Kidney (tissue), 14 donors: ENCODE data around the gene SENP8. TPM values are rescaled to one million over a fixed set of nuclear protein-coding genes. Genes with fewer than 3 reads are reported as not detected.

Experiments
- DNase-seq, 5 donors: peaks; one replicate each; pipeline ENCODE4 v3.0.0-alpha.2; 2013 to 2020
- FAIRE-seq: peaks from 2 replicates; lab custom pipeline; 2012; peaks lifted over from hg19 to GRCh38; lab: Jason Lieb, UNC
- H3K27ac ChIP-seq, 2 donors: one replicate each; pipeline ENCODE4 v1.7.0; 2013; ENCODE audit warnings: low read depth in 2 of 2, low read length in 2 of 2, inconsistent platforms in 1 of 2
- H3K27me3 ChIP-seq: one replicate; pipeline ENCODE4 v1.7.1; 2013; ENCODE audit warnings: low read length, inconsistent platforms; ENCODE audit not compliant: control insufficient read depth, insufficient read depth
- H3K36me3 ChIP-seq, 3 donors: one replicate each; pipeline versions ENCODE4 v1.7.0 to v1.7.1; 2013; ENCODE audit warnings: low read length in 3 of 3, control low read depth in 1 of 3, inconsistent platforms in 1 of 3; ENCODE audit not compliant: insufficient read depth in 3 of 3, control insufficient read depth in 2 of 3
- H3K4me1 ChIP-seq, 3 donors: one replicate each; pipeline versions ENCODE4 v1.7.0 to v1.7.1; 2013; ENCODE audit warnings: low read length in 3 of 3, inconsistent platforms in 1 of 3, low read depth in 1 of 3; ENCODE audit not compliant: control insufficient read depth in 2 of 3, insufficient read depth in 2 of 3
- H3K4me3 ChIP-seq, 3 donors: one replicate each; pipeline versions ENCODE4 v1.7.0 to v1.8.1; 2013; ENCODE audit warnings: low read length in 3 of 3, control low read depth in 1 of 3, inconsistent platforms in 1 of 3
- H3K9ac ChIP-seq, 3 donors: one replicate each; pipeline versions ENCODE4 v1.7.0 to v1.7.1; 2013; ENCODE audit warnings: low read length in 3 of 3, control low read depth in 1 of 3, inconsistent platforms in 1 of 3
- H3K9me3 ChIP-seq, 3 donors: one replicate each; pipeline versions ENCODE4 v1.7.0 to v1.7.1; 2013; ENCODE audit warnings: low read length in 3 of 3, control low read depth in 1 of 3, inconsistent platforms in 1 of 3; ENCODE audit not compliant: control insufficient read depth in 2 of 3, insufficient read depth in 1 of 3
- intact Hi-C: fragments of 100-400 bp; cut with DNase I; formaldehyde crosslinking; loops from one replicate; pipeline ENCODE4 v1.11.1; 2022
- polyA plus RNA-seq: library from polyadenylated mRNA; stranded (reverse); fragments of 350-450 nt; fragmentation: Illumina TruSeq; extraction: RNeasy Lipid Tissue Mini Kit (QIAGEN cat#74804); gene quantifications from one replicate; pipeline ENCODE4 v1.2.3, GENCODE V29; 2014; ENCODE audit warnings: low read depth, low replicate concordance; ENCODE audit not compliant: insufficient read depth
- total RNA-seq: library from RNA; stranded (reverse); fragmentation: NEBNext Ultra II Directional; extraction: Animal tissue kit (Norgen Biotek cat#: 25700); gene quantifications from one replicate; pipeline ENCODE4 v1.2.1, GENCODE V29; 2021
- TF ChIP-seq, protein P1 (sequence below): IDR thresholded peaks from 3 replicates; pipeline ENCODE4 v1.5.1; 2012; ENCODE audit warnings: mild to moderate bottlenecking, moderate library complexity, borderline replicate concordance; ENCODE audit not compliant: insufficient read depth; ENCODE audit errors: extremely low read depth
- donor health status: control.
- donor health status: control.
- donor health status: control.
- donor health status: control.
- donor health status: control.
- donor health status: DM: yes; HTN: yes; CAD: no.
- donor health status: Normal renal cell carcinoma (clear cell type).

Gene SENP8
- total and polyA plus RNA-seq, 2 donors from 2014 or later, result 4.8 to 5.6 TPM

DNA sequence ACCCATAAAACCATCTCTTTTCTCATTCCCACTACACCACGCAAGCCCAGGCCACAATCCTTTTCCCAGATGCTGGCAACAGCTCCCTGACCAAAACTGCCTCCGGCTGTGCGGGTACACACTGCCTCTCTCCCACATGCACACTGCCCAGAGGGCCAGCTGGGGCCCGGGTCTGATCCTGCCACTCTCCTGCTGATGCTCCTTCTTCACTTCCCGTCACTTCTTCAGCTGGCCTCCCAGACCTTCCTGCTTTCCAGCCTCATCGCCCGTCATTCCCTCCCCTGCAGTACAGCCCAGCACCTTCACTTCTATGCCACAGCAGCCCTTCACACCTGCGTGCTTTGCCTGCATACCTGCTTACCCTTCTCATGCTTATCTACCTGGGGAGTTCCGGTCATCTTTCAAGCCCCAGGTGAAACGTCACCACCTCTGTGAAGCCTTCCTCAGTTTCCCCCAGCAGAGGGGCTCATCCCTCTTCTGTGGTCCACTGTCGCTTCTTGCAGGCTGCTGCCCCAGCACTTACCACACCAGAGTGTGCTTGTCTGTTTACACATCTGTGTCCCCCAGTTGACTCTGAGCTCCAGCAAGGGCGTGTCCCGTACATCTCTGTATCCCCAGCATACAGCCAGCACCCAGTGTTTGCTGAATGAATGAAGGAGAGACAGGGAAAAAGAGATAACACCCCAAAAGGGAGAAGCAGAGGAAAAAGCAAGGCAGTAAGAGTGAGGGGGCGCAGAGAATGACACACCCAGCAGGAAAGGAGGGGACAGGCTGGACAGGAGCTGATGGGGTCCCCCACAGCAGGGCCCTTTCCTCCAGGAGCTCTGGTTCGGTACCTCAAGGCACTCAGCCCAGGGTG, 57.2 kb downstream of the SENP8 start:
- no peak overlapping the region for H3K4me3 ChIP-seq
- H3K27me3 ChIP-seq, result no peaks in the 10 kb centered on the region
- no peaks in the 10 kb centered on the region for H3K9me3 ChIP-seq
- H3K4me1 ChIP-seq, result peaks cover 0 to 11% (median 8%) of the 10 kb centered on the region in 3 donors
- H3K9ac ChIP-seq, result no peak overlapping the region
- FAIRE-seq (no peak), DNase-seq (no peak)
- TF ChIP-seq, protein P1, sequence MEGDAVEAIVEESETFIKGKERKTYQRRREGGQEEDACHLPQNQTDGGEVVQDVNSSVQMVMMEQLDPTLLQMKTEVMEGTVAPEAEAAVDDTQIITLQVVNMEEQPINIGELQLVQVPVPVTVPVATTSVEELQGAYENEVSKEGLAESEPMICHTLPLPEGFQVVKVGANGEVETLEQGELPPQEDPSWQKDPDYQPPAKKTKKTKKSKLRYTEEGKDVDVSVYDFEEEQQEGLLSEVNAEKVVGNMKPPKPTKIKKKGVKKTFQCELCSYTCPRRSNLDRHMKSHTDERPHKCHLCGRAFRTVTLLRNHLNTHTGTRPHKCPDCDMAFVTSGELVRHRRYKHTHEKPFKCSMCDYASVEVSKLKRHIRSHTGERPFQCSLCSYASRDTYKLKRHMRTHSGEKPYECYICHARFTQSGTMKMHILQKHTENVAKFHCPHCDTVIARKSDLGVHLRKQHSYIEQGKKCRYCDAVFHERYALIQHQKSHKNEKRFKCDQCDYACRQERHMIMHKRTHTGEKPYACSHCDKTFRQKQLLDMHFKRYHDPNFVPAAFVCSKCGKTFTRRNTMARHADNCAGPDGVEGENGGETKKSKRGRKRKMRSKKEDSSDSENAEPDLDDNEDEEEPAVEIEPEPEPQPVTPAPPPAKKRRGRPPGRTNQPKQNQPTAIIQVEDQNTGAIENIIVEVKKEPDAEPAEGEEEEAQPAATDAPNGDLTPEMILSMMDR, result no peak
- intact Hi-C loops, result no loop called here
- no peak overlapping the region for H3K27ac ChIP-seq
- no peaks in the 10 kb centered on the region for H3K36me3 ChIP-seq

DNA sequence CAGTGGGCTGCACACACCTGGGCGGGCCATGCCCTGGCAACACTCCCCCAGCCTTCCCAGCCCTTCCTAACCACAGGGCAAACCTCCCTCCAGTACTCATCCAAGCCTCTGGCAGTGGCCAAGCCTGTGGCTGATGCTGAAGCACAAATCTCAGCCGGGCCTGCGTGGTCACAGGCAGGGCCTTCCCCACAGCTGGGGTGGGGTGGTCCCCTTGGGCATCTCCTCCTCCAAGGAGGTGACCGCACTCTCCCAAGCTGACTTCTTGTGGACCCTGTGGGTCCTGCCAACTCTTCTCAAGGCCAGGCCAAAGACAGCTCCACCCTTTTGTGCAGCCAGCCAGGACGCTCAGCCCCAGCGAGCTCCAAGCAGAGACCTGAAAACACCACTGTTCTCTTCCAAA, 58.0 kb downstream of the SENP8 start:
- Histone ChIP-seq H3K27ac (no peak overlapping the region), H3K4me3 (no peak overlapping the region), H3K9me3 (no peaks in the 10 kb centered on the region), H3K9ac (no peak overlapping the region), H3K36me3 (no peaks in the 10 kb centered on the region), H3K27me3 (no peaks in the 10 kb centered on the region), H3K4me1 (peaks cover 0 to 13% (median 11%) of the 10 kb centered on the region in 3 donors)
- TF ChIP-seq, protein P1, result no peak
- DNase-seq (no peak), FAIRE-seq (no peak)
- intact Hi-C loops, result no loop called here

DNA sequence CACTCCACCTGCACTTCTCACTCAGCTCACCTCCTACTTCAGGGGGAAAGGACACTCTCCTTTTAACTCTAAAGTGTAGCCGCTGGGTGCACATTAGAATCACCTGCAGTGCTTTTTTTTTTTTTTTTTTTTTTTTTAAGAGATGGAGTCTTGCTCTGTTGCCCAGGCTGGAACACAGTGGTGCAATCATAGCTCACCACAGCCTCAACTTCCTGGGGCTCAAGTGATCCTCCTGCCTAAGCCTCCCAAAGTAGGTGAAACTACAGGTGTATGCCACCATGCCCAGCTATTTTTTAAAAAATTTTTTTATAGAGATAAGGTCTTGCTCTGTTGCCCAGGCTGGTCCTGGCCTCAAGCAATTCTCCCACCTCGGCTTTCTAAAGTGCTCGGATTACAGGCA, 58.5 kb downstream of the SENP8 start:
- DNase-seq, result no peak
- TF ChIP-seq, protein P1, result no peak
- Histone ChIP-seq H3K9ac (no peak overlapping the region), H3K27ac (no peak overlapping the region), H3K9me3 (no peaks in the 10 kb centered on the region), H3K4me1 (peaks cover 0 to 13% (median 11%) of the 10 kb centered on the region in 3 donors), H3K36me3 (no peaks in the 10 kb centered on the region), H3K27me3 (no peaks in the 10 kb centered on the region), H3K4me3 (no peak overlapping the region)
- intact Hi-C loops, result no loop called here
- no peak for FAIRE-seq
